MV-4-11 (cell line): Measurements from ENCODE around the gene DYSF.

ENCODE experiments used
- DNase-seq: peaks from one replicate; lab custom pipeline; 2025; lab: John Stamatoyannopoulos, UW

DYSF gene

DNA sequence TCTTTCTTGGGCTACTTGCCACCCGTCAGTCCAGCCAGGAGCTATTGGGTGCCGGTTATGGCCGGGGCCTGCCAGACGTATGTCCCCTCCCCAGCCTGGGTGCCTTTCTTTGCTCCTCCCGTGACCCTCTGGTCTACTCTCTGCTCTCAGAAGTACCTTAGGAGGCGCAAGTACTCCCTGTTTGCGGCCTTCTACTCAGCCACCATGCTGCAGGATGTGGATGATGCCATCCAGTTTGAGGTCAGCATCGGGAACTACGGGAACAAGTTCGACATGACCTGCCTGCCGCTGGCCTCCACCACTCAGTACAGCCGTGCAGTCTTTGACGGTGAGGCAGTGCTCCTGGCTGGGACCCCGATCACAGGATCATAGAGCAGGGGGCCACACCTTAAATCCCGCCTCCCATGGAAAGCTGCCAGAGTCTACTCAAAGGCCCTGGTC lies 99.5 kb downstream of the DYSF start:
- no peak for DNase-seq

GRCh38 chr2:71554028-71554705 lies 100.8 kb downstream of the DYSF start:
- no peak for DNase-seq

DNA sequence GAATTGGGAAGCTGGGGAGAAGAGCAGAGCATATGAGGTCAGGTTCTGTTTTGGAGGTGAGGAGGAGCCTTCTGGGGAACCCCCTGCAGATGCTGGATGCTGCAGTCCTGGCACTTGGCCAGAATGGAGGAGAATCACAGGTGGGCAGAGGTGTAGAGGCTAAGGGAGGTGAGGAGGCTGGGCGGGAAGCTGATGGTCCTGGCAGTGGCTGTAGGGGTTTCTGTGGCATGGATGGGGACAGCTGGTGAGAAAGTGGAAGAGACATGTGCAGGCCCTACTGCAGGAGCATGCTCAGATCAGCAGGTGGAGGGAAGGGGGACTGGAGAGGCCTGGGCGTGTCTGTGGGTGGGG lies 101.3 kb downstream of the DYSF start:
- DNase-seq: no peak

DNA sequence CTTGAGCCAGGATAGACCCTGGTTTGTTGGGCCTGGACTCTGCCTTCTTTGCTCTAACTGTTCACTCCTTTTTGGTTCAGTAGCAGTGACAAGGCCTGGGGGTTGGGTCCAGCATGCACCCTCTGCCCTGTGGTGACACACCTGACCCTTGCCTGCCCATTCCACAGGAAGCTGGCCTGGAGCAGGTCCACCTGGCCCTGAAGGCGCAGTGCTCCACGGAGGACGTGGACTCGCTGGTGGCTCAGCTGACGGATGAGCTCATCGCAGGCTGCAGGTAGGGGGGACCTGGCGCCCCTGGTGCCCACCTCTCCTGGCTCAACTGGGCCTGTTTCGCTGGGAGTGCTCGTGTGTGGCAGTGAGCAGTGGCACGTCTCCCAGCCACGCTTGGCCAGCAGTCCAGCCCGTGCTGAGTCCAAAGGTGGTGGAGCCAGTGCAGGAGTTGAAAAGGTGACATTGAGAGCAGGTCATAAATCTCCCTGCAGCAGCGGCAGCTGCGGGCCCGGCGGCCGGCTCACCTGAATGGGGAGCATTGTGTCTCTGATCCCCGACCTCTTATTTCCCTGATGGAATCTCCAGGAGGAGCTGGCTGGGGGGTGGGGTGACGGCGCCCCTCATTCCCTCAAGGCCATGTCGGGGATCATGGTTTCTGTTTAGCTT lies 102.6 kb downstream of the DYSF start:
- no peak for DNase-seq

DNA sequence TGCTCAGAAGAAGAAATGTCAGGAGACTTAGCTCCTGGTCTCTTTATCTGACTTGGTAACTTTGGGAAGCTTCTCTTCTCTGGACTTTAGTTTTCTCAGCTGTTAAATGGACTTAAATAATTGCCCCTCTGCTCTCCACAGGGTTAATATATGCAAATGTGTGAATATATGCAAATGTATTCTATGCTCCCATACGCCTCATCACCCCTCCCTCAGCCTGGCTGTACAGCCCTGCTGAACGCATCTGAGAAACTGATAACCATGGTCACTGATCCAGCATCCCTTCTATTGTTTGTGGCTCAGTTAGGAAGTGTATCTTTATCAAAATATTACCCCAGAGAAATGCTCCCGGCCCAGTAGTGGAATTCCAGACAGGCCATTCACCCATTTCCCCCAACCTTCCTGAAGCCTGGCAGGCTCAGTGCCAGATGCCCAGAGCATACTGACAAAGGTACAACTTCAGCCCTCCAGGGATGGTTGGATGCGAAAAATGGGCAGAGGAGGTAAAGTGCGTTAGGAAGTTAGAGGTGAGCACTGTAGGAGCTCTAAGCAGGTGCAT lies 103.4 kb downstream of the DYSF start:
- DNase-seq: no peak

DNA sequence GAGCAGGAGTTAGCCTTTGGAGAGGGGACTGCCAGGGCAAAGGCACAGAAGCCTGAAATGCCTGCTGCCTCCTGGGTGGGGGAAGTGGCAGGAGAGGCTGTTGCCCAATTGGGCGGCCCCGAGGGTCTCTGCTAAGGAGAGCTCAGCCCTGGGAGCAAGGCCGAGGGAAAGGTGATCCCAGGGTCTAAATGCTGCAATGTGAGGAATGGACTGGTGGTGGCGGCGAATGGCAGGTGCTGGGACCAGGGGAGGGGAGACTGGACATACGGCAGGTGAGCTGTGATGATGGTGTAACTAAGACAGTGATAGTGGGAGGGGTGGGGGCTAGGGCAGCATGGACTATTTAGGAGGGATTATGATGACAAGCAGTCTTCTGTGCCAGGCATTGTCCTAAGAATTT lies 104.0 kb downstream of the DYSF start:
- DNase-seq: no peak

GRCh38 chr2:71558300-71559051 lies 105.1 kb downstream of the DYSF start:
- DNase-seq: no peak

GRCh38 chr2:71559080-71559827 lies 105.9 kb downstream of the DYSF start:
- no peak for DNase-seq

DNA sequence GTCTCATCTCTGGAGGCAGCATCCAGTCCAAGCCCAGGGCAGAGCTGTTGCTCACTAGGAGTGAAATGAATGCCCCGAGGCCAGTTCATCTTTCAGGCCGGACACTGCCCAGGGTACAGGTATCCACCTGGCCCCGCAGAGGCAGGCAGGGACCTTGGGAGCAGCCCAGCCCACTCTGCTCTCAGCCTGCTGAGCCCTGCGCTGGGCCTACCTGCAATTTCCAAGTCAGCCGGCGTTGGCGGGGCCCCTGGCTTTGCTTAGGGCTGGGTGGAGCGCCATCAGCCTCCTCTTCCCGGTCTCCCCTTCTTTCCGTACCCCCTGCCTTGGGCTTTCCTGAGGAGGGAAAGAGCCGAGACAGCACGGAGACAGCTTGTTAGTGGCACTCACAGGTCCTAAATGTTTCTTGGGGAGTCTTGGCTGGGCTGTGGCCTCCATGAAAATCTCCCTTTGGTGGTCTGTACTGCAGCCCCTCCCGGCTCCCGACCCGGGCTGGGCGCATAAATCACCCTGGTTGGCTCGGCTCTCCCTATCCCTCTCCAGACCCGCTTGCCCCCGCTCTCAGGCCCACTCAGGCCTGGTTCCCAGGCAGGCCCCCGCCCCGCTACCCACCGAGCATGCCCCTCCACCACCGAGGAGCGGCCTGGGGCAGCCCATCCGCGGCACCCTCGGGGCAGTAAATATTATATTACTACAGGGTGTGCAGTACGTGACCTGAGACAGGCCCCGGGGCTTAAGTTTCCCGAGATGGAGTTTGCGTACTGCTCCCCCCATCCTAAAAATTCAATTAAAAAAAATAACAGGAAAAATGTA lies 106.7 kb downstream of the DYSF start:
- DNase-seq: no peak

DNA sequence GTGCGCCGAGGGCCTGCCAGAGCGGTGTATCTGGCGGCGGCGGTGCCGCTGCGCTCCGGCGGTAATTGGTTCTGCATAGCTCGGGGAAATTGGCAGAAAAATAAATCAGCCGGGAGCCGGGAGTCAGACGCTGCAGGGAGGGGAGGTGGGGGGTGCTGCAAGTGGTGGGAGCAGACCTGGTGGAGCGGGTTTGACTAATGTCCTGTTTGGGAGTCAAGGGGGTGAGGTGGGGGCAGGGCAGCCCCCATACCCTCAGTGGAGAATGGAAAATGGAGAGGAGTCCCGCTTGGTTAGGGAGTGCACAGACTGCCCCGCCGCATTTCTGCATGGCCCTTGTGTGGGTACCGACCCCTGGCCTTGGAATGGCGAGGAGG lies 107.3 kb downstream of the DYSF start:
- DNase-seq: no peak

DNA sequence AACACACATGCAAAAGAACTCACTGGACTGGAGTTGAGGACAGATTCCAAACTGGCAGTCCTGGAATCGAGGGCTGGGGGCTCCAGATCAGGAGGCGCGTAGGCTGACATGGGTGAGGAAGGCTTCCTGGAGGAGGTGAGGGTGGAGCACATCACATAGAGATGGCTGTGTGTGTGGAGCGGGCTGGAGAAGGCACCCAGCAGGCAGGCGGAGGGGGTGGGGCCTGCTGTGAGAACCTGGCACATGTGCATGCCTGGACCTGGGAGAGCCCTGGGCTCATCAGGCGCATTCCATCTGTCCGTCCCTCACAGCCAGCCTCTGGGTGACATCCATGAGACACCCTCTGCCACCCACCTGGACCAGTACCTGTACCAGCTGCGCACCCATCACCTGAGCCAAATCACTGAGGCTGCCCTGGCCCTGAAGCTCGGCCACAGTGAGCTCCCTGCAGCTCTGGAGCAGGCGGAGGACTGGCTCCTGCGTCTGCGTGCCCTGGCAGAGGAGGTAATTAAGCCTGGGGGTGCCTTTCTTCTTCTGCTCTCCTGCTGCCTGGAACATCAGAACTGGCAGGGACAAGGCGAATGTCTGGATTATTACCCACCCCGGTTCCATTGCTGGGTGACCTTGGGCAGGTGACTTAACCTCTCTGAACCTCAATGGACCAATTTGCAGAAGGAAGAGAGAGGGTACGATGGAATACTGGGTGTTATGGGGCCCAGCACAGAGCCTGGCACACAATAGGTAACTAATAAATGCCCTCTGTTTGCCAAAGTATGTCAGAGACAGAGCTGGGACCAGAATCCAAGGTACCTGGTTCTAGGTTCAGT lies 108.3 kb downstream of the DYSF start:
- DNase-seq: no peak

GRCh38 chr2:71562518-71562917 lies 109.2 kb downstream of the DYSF start:
- DNase-seq: no peak

DNA sequence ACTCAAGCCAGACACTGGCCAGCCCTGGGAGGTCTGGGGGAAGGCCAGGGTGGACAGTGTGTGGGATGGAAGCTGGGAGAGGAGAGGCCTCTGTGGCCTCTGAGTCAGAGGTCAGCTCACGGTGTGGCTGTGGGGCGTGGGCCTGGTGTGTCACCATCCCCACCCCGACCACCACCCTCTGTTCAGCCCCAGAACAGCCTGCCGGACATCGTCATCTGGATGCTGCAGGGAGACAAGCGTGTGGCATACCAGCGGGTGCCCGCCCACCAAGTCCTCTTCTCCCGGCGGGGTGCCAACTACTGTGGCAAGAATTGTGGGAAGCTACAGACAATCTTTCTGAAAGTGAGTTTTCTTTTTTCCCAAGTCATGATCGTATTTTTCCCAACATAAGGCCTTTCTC lies 110.5 kb downstream of the DYSF start:
- no peak for DNase-seq

DNA sequence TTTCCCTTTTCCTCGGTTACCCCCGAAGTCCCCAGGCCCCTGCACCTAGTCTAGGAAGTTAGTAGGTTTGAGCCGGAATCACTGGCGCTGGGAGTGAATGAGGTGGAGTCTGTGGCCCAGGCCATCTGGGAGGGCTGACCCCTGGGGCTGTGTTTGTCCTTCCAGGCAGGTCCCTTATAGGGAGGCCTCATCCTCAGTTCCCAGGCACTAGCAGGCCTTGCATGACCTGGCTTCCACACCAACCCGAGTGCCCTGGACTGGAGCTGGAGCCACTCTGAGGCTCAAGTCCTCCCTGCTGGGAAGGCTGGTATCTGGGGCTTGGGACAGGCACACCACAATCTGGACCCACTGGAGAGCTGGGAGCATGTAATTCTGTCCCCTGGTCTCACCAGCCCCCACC lies 111.0 kb downstream of the DYSF start:
- DNase-seq: no peak

GRCh38 chr2:71564790-71565189 lies 111.4 kb downstream of the DYSF start:
- DNase-seq: no peak

DNA sequence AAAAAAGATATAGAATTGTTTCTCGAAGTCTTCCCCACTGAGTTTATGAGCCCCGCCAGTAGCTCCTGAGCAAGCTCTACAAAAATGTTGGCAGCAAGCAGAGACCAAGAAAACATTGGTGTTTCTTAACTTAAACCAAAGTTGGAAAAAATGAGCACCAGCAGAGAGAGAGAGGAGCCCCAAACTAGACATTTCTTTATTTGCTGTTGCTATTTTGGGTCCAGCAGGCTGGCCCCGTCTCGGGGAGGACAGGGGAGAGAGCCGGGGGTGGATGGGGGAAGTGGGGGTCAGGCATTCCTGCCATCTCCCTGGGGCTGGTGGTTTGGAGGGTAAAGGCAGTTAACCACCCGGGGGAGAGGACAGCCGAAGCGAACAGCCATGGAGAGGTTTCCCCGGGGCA lies 113.0 kb downstream of the DYSF start:
- no peak for DNase-seq

DNA sequence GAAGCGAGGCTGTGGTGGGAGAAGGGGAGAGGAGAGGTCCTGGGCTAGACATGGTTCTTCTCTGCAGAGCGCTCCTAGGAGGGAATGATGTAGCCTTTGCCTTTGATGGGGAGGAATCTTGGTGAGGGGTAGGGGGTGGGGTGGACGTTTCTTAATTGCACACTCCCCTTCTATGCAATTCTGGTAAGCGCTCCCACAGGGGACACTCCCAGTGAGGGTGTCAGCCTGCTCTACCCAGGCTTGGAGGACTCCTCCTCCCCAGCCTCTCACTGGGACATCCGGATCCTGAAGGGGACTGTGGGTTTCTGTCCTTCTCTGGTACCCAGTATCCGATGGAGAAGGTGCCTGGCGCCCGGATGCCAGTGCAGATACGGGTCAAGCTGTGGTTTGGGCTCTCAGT lies 114.3 kb downstream of the DYSF start:
- no peak for DNase-seq

- no peak for DNase-seq
These were observed 114.7 kb downstream of the DYSF start for GRCh38 chr2:71568103-71568502.

GRCh38 chr2:71570511-71570910 lies 117.2 kb downstream of the DYSF start:
- DNase-seq: no peak

GRCh38 chr2:71570951-71571460 lies 117.6 kb downstream of the DYSF start:
- DNase-seq: no peak
